ENCODE data around the gene MUL1. TPM values are rescaled to one million over a fixed set of nuclear protein-coding genes. Genes with fewer than 3 reads are reported as not detected.

MUL1 gene
- total RNA-seq, 1 donor from 2014 or later: 34.7 TPM

- DNase-seq (ENCODE audit: low spot score in 2 of 2): no peak
Measured at GRCh38 chr1:20551161-20551560, 43.2 kb upstream of the MUL1 start.

GRCh38 chr1:20546637-20547036, 38.7 kb upstream of the MUL1 start:
- intact Hi-C loops (cut with DNase I): no loop called here
- no peak for DNase-seq (ENCODE audit: low spot score in 2 of 2)
- no peaks in the 10 kb centered on the region for H3K9me3 ChIP-seq
- TF ChIP-seq CTCF (IDR thresholded peaks at IDR 0.05): no peak
- H3K27ac ChIP-seq: no peak overlapping the region
- no peak overlapping the region for H3K4me3 ChIP-seq
- H3K27me3 ChIP-seq: no peaks in the 10 kb centered on the region
- H3K4me1 ChIP-seq: no peaks in the 10 kb centered on the region
- H3K36me3 ChIP-seq: no peaks in the 10 kb centered on the region

More at GRCh38 chr1:20551161-20551560, 43.2 kb upstream of the MUL1 start:
- no peaks in the 10 kb centered on the region for H3K9me3 ChIP-seq
- no peak for TF ChIP-seq CTCF (IDR thresholded peaks at IDR 0.05)
- intact Hi-C loops (cut with DNase I): no loop called here
- no peaks in the 10 kb centered on the region for H3K27me3 ChIP-seq
- no peak overlapping the region for H3K27ac ChIP-seq
- peaks cover 3 to 4% of the 10 kb centered on the region in 2 donors for H3K4me1 ChIP-seq
- no peak overlapping the region for H3K4me3 ChIP-seq
- H3K36me3 ChIP-seq: no peaks in the 10 kb centered on the region

GRCh38 chr1:20540281-20540680, 32.3 kb upstream of the MUL1 start:
- H3K27me3 ChIP-seq: no peaks in the 10 kb centered on the region
- no peak overlapping the region for H3K27ac ChIP-seq

GRCh38 chr1:20538760-20539551, 31.0 kb upstream of the MUL1 start:
- Histone ChIP-seq H3K9me3 (no peaks in the 10 kb centered on the region), H3K36me3 (no peaks in the 10 kb centered on the region), H3K27ac (no peak overlapping the region), H3K4me1 (no peaks in the 10 kb centered on the region), H3K4me3 (no peak overlapping the region), H3K27me3 (no peaks in the 10 kb centered on the region)
- intact Hi-C loops (cut with DNase I): no loop called here
- no peak for TF ChIP-seq CTCF (IDR thresholded peaks at IDR 0.05)
- DNase-seq (ENCODE audit: low spot score in 2 of 2): no peak

More at GRCh38 chr1:20540281-20540680, 32.3 kb upstream of the MUL1 start:
- intact Hi-C loops (cut with DNase I): no loop called here
- no peak for TF ChIP-seq CTCF (IDR thresholded peaks at IDR 0.05)
- no peaks in the 10 kb centered on the region for H3K9me3 ChIP-seq
- no peaks in the 10 kb centered on the region for H3K4me1 ChIP-seq
- H3K4me3 ChIP-seq: no peak overlapping the region
- no peaks in the 10 kb centered on the region for H3K36me3 ChIP-seq
- no peak for DNase-seq (ENCODE audit: low spot score in 2 of 2)

GRCh38 chr1:20538227-20538626, 30.3 kb upstream of the MUL1 start:
- no peaks in the 10 kb centered on the region for H3K9me3 ChIP-seq
- no peak for TF ChIP-seq CTCF (IDR thresholded peaks at IDR 0.05)
- no peak for DNase-seq (ENCODE audit: low spot score in 2 of 2)
- H3K4me1 ChIP-seq: no peaks in the 10 kb centered on the region
- no peaks in the 10 kb centered on the region for H3K36me3 ChIP-seq
- intact Hi-C loops (cut with DNase I): no loop called here
- no peaks in the 10 kb centered on the region for H3K27me3 ChIP-seq
- H3K27ac ChIP-seq: no peak overlapping the region
- H3K4me3 ChIP-seq: no peak overlapping the region

Measured in ascending aorta (tissue), 2 donors.